Fibroblast of lung (primary cell): ENCODE results near the gene NONO.

Source experiments
- CTCF ChIP-seq, 2 donors: IDR thresholded peaks in 1 of 2; conservative IDR thresholded peaks in 1 of 2; 1 replicate in 1 of 2; 2 replicates in 1 of 2; pipeline ENCODE4 v1.5.1; 2011 to 2012; ENCODE audit warnings: low read length in 2 of 2, control low read depth in 1 of 2, inconsistent platforms in 1 of 2, low read depth in 1 of 2, mild to moderate bottlenecking in 1 of 2
- EZH2 ChIP-seq: IDR thresholded peaks from 2 replicates; pipeline ENCODE4 v1.5.1; 2012; ENCODE audit warnings: low read length, control low read depth, mild to moderate bottlenecking; ENCODE audit errors: missing control alignments

- TF ChIP-seq CTCF (conservative IDR thresholded peaks at IDR 0.05 in 1 of 2, IDR thresholded peaks at IDR 0.05 in 1 of 2; ENCODE audit: low read depth in 1 of 2, low read length in 2 of 2) (no peak), EZH2 (no peak)
Observed at GRCh38 chrX:71251466-71251973, 31.9 kb upstream of the NONO start.
